Smooth muscle cell of trachea (primary cell): ENCODE results near the gene RNF146. TPM values are rescaled to one million over a fixed set of nuclear protein-coding genes. Genes with fewer than 3 reads are reported as not detected.

Source experiments
- total RNA-seq: library from RNA; depleted of rRNA; stranded (reverse); fragments of >200 nt; gene quantifications from 2 replicates; pipeline ENCODE4 v1.2.1, GENCODE V29; 2014

The RNF146 gene, protein sequence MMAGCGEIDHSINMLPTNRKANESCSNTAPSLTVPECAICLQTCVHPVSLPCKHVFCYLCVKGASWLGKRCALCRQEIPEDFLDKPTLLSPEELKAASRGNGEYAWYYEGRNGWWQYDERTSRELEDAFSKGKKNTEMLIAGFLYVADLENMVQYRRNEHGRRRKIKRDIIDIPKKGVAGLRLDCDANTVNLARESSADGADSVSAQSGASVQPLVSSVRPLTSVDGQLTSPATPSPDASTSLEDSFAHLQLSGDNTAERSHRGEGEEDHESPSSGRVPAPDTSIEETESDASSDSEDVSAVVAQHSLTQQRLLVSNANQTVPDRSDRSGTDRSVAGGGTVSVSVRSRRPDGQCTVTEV
- 46.3 and 64.0 TPM in 2 replicates for total RNA-seq

DNA sequence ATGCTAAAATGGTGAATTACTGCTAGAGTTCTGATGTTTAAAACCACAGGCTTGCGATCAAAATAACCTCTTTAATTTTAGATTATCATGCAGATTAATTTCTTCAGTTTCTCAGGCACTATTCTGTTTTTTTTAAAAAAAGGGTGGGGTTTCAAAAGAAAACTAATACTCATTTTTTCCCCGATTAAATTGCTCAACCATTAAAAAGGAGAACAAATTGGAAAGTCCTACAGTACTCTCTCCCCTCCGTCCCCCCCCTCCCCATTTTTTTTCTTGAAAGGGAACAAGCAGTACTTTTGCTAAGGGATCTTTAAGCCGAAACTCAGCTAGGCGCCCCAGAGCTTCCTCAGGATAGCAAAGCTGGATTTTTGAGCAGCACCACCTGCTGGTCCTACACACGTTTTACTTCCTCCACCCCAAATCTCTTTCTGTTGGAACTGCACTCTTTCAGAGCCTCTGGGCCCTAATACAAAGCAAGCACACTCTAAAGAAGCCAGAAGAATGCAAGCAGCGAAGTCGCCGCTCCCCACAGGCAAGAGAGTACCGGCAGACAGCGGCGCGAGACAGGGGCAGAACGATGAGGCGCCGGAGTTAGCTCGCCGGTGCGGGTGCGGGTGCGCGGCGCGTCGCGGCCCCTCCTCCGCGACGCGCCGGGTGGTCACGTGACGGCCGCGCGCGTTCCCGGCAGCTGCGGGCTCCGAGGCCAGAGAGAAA, at the start of gene RNF146:
Gene RNF146 (plus strand): TSS at position 687 of the 714 bp plus-strand sequence. CDS start 13,475 bp downstream, outside the sequence.

Other genes with a start within 250 kb of the RNF146 start
- 2.0 and 2.3 TPM in 2 replicates for gene RSPO3, start 148.2 kb upstream of the RNF146 start, total RNA-seq
- gene ECHDC1, start 76.7 kb downstream of the RNF146 start, total RNA-seq = 59.0 and 79.3 TPM in 2 replicates
- gene KIAA0408, start 192.5 kb downstream of the RNF146 start, total RNA-seq = 1.8 and 3.8 TPM in 2 replicates